Stimulated activated CD8-positive, alpha-beta memory T cell treated with anti-CD3 and anti-CD28 coated beads, Interleukin-15, amount 100 ng/mL, for 1 hour (primary cell): ENCODE results near the gene GNAI3.

ENCODE experiments used
- DNase-seq: peaks from one replicate; pipeline ENCODE4 v3.0.0-alpha.2; 2020; ENCODE audit warnings: low read depth

Gene GNAI3

GRCh38 chr1:109661391-109661790 is 113.0 kb downstream of the GNAI3 start:
- DNase-seq: no peak

GRCh38 chr1:109664671-109665070 is 116.3 kb downstream of the GNAI3 start:
- DNase-seq: no peak

- peak; percentile 35 for DNase-seq
Measured at GRCh38 chr1:109667452-109668122, 119.2 kb downstream of the GNAI3 start, which contains the start of gene GSTM2. TSS of gene GSTM2 (plus strand) at chr1:109668057. CDS start at chr1:109668116, 59 bp downstream.
